BLaER1 (cell line): ENCODE data around the gene ZNF600.
"Not testable (repeated sequence)": the region's sequence is repeated elsewhere in the genome, so short reads cannot be mapped to it uniquely, and the experiment has no call there.

Source experiments
- H3K27ac ChIP-seq: shearing (Covaris generic); formaldehyde crosslinking; 2 replicates; pipeline ENCODE4 v1.8.1; 2022
- H3K27me3 ChIP-seq: shearing (Covaris generic); formaldehyde crosslinking; 2 replicates; pipeline ENCODE4 v1.8.1; 2022
- H3K36me3 ChIP-seq: shearing (Covaris generic); formaldehyde crosslinking; 2 replicates; pipeline ENCODE4 v1.8.1; 2022
- H3K4me1 ChIP-seq: shearing (Covaris generic); formaldehyde crosslinking; 2 replicates; pipeline ENCODE4 v1.8.1; 2022
- H3K4me2 ChIP-seq: shearing (Covaris generic); formaldehyde crosslinking; 2 replicates; pipeline ENCODE4 v1.8.1; 2022
- H3K4me3 ChIP-seq: shearing (Covaris generic); formaldehyde crosslinking; 2 replicates; pipeline ENCODE4 v1.8.1; 2022
- H3K9ac ChIP-seq: shearing (Covaris generic); formaldehyde crosslinking; 2 replicates; pipeline ENCODE4 v1.8.1; 2022
- H3K9me3 ChIP-seq: shearing (Covaris generic); formaldehyde crosslinking; 2 replicates; pipeline ENCODE4 v1.8.1; 2022
- H4K20me1 ChIP-seq: shearing (Covaris generic); formaldehyde crosslinking; 2 replicates; pipeline ENCODE4 v1.8.1; 2022
- Cebpa-rat ChIP-seq: shearing (Covaris generic); IDR thresholded peaks from 2 replicates; pipeline ENCODE4 v1.8.1; 2022

ZNF600 gene

GRCh38 chr19:52786464-52787354, at the start of gene ZNF600:
Gene ZNF600, minus strand, starts transcription at chr19:52786791. Its CDS starts 7,903 bp downstream, at chr19:52778888.
- peaks cover 25% of the 10 kb centered on the region for H3K4me1 ChIP-seq
- H4K20me1 ChIP-seq, H3K9me3 ChIP-seq, H3K27me3 ChIP-seq: not testable (repeated sequence)
- peak within 1 kb of the TSS; percentile 74 for H3K27ac ChIP-seq
- H3K4me2 ChIP-seq = peak within 1 kb of the TSS; percentile 98
- H3K9ac ChIP-seq = peak within 1 kb of the TSS; percentile 88
- H3K36me3 ChIP-seq = peaks cover 10% of the 10 kb centered on the region
- peak within 1 kb of the TSS; percentile 85 for H3K4me3 ChIP-seq

GRCh38 chr19:52834289-52834688, 47.7 kb upstream of the ZNF600 start:
- not testable (repeated sequence) for H3K27me3 ChIP-seq, H3K4me3 ChIP-seq, H3K27ac ChIP-seq, H4K20me1 ChIP-seq, H3K4me1 ChIP-seq, H3K4me2 ChIP-seq, H3K9ac ChIP-seq
- Histone ChIP-seq H3K9me3 (peaks cover 20% of the 10 kb centered on the region), H3K36me3 (peaks cover 31% of the 10 kb centered on the region)

- not testable (repeated sequence) for H3K27me3 ChIP-seq, H3K27ac ChIP-seq, H3K4me1 ChIP-seq, H3K4me3 ChIP-seq, H4K20me1 ChIP-seq, H3K9ac ChIP-seq
- peaks cover 13% of the 10 kb centered on the region for H3K9me3 ChIP-seq
- H3K4me2 ChIP-seq = peak overlapping the region; percentile 17; the same call in 1 of the 2 replicates
- peaks cover 24% of the 10 kb centered on the region for H3K36me3 ChIP-seq
Observed at GRCh38 chr19:52833541-52833940, 47.0 kb upstream of the ZNF600 start.

GRCh38 chr19:52829866-52830265, 43.3 kb upstream of the ZNF600 start:
- not testable (repeated sequence) for H3K9ac ChIP-seq, H4K20me1 ChIP-seq, H3K27ac ChIP-seq, H3K36me3 ChIP-seq, H3K9me3 ChIP-seq, H3K4me2 ChIP-seq, H3K27me3 ChIP-seq, H3K4me1 ChIP-seq, H3K4me3 ChIP-seq

- TF ChIP-seq Cebpa-rat = no peak
- no peak overlapping the region for H3K4me2 ChIP-seq
- no peaks in the 10 kb centered on the region for H4K20me1 ChIP-seq
- H3K36me3 ChIP-seq = no peaks in the 10 kb centered on the region
- no peak overlapping the region for H3K9ac ChIP-seq
- H3K27me3 ChIP-seq = no peaks in the 10 kb centered on the region
- H3K9me3 ChIP-seq = peaks cover 4% of the 10 kb centered on the region; the same call in 1 of the 2 replicates
- H3K27ac ChIP-seq = no peak overlapping the region
- peaks cover under 1% of the 10 kb centered on the region; the same call in 1 of the 2 replicates for H3K4me1 ChIP-seq
- H3K4me3 ChIP-seq = no peak overlapping the region
Observed at GRCh38 chr19:52825765-52826164, 39.2 kb upstream of the ZNF600 start.

GRCh38 chr19:52823676-52824075, 37.1 kb upstream of the ZNF600 start:
- no peak overlapping the region for H3K27ac ChIP-seq
- H3K36me3 ChIP-seq = no peaks in the 10 kb centered on the region
- no peaks in the 10 kb centered on the region for H3K27me3 ChIP-seq
- H4K20me1 ChIP-seq = no peaks in the 10 kb centered on the region
- peaks cover 7% of the 10 kb centered on the region for H3K4me1 ChIP-seq
- no peak overlapping the region for H3K4me3 ChIP-seq
- TF ChIP-seq Cebpa-rat = no peak
- no peak overlapping the region for H3K9ac ChIP-seq
- H3K9me3 ChIP-seq = peaks cover 4% of the 10 kb centered on the region; the same call in 1 of the 2 replicates
- no peak overlapping the region for H3K4me2 ChIP-seq

- H3K27me3 ChIP-seq, H4K20me1 ChIP-seq, H3K9me3 ChIP-seq, H3K4me1 ChIP-seq: not testable (repeated sequence)
- peaks cover 23% of the 10 kb centered on the region for H3K36me3 ChIP-seq
- H3K27ac ChIP-seq = peak within 1 kb of the TSS; percentile 71
- H3K4me3 ChIP-seq = peak within 1 kb of the TSS; percentile 75
- H3K9ac ChIP-seq = peak within 1 kb of the TSS; percentile 84
- H3K4me2 ChIP-seq = peak within 1 kb of the TSS; percentile 85
Observed at GRCh38 chr19:52821204-52821960, 34.8 kb upstream of the ZNF600 start, which contains the start of gene ZNF28. Gene ZNF28, minus strand, starts transcription at chr19:52821633. Its CDS starts 3,675 bp downstream, at chr19:52817958.

GRCh38 chr19:52820472-52821203, 34.0 kb upstream of the ZNF600 start:
- Histone ChIP-seq H3K4me3 (peak overlapping the region; percentile 75), H3K36me3 (peaks cover 30% of the 10 kb centered on the region), H3K27ac (peak overlapping the region; percentile 71), H3K4me2 (peak overlapping the region; percentile 85), H3K9ac (peak overlapping the region; percentile 84)
- H3K9me3 ChIP-seq, H3K27me3 ChIP-seq, H4K20me1 ChIP-seq, H3K4me1 ChIP-seq: not testable (repeated sequence)

GRCh38 chr19:52809801-52810200, 23.2 kb upstream of the ZNF600 start:
- Histone ChIP-seq H3K4me2 (no peak overlapping the region), H3K27me3 (no peaks in the 10 kb centered on the region), H3K9me3 (peaks cover 45% of the 10 kb centered on the region), H3K27ac (no peak overlapping the region), H4K20me1 (no peaks in the 10 kb centered on the region), H3K4me3 (no peak overlapping the region), H3K9ac (no peak overlapping the region), H3K4me1 (no peaks in the 10 kb centered on the region), H3K36me3 (peaks cover 78% of the 10 kb centered on the region)
- no peak for TF ChIP-seq Cebpa-rat

- H3K9ac ChIP-seq, H3K4me1 ChIP-seq, H3K27me3 ChIP-seq, H3K4me2 ChIP-seq, H3K27ac ChIP-seq, H3K4me3 ChIP-seq, H4K20me1 ChIP-seq: not testable (repeated sequence)
- peaks cover 93% of the 10 kb centered on the region for H3K9me3 ChIP-seq
- H3K36me3 ChIP-seq = peaks cover 95% of the 10 kb centered on the region
Observed at GRCh38 chr19:52799950-52800640, 13.5 kb upstream of the ZNF600 start.
